H1 (cell line): Measurements from ENCODE around the gene LDB1. TPM values are rescaled to one million over a fixed set of nuclear protein-coding genes. Genes with fewer than 3 reads are reported as not detected.

Experiments
- CTCF ChIP-seq, 3 experiments: IDR thresholded peaks; 1 replicate in 2 of 3; 2 replicates in 1 of 3; pipeline versions ENCODE4 v1.5.1 to v1.6.1; 2011; ENCODE audit warnings: low read length in 3 of 3, mild to moderate bottlenecking in 3 of 3, inconsistent platforms in 2 of 3, low read depth in 1 of 3, moderate library complexity in 1 of 3; ENCODE audit not compliant: insufficient read depth in 1 of 3; ENCODE audit errors: control extremely low read depth in 1 of 3
- E2F6 ChIP-seq: IDR thresholded peaks from 2 replicates; pipeline ENCODE4 v1.6.1; 2012; ENCODE audit warnings: inconsistent platforms
- FOSL1 ChIP-seq: IDR thresholded peaks from 2 replicates; pipeline ENCODE4 v1.6.1; 2011; ENCODE audit warnings: mild to moderate bottlenecking, low read depth, low read length, moderate library complexity; ENCODE audit not compliant: insufficient read depth
- POLR2A ChIP-seq, 2 experiments: IDR thresholded peaks; 1 replicate in 1 of 2; 2 replicates in 1 of 2; pipeline ENCODE4 v1.6.1; 2011; ENCODE audit warnings: low read depth in 2 of 2, low read length in 2 of 2, mild to moderate bottlenecking in 2 of 2; ENCODE audit errors: control extremely low read depth in 1 of 2
- POU5F1 ChIP-seq: IDR thresholded peaks from 2 replicates; pipeline ENCODE4 v1.6.1; 2011; ENCODE audit warnings: low read depth, mild to moderate bottlenecking, low read length, moderate library complexity
- SP4 ChIP-seq: IDR thresholded peaks from 2 replicates; pipeline ENCODE4 v1.6.1; 2012; ENCODE audit warnings: low read length, inconsistent platforms
- TAF1 ChIP-seq: IDR thresholded peaks from 2 replicates; pipeline ENCODE4 v1.6.1; 2011; ENCODE audit warnings: mild to moderate bottlenecking, low read depth, low read length
- polyA plus RNA-seq, 7 experiments: library from polyadenylated mRNA; depleted of rRNA in 3 of 7; stranded (reverse) in 5 of 7; unstranded in 2 of 7; fragments of >200 nt in 5 of 7; fragments of 200-250 nt in 2 of 7; gene quantifications; 1 replicate in 5 of 7; 2 replicates in 1 of 7; 4 replicates in 1 of 7; pipeline versions ENCODE4 v1.2.1 to v1.2.3, GENCODE V29; 2011 to 2013; ENCODE audit warnings: missing spikeins in 2 of 7, mixed read lengths in 2 of 7
- total RNA-seq: library from RNA; stranded (reverse); fragmentation: NEBNext Ultra II Directional; extraction: Animal tissue kit (Norgen Biotek cat#: 25700); gene quantifications from 2 replicates; pipeline ENCODE4 v1.2.1, GENCODE V29; 2021

The LDB1 gene
- total and polyA plus RNA-seq, 2 of the 8 experiments (the other 6 are each of a cell fraction or from before 2014, with no cell fraction given), result 88.4 to 138 TPM

- TF ChIP-seq POLR2A (IDR thresholded peaks at IDR 0.05; ENCODE audit: control extremely low read depth in 1 of 2, low read depth in 2 of 2, low read length in 2 of 2) (no peak), FOSL1 (no peak), TAF1 (no peak), CTCF (IDR thresholded peaks at IDR 0.05; ENCODE audit: control extremely low read depth in 1 of 3, insufficient read depth in 1 of 3, low read depth in 1 of 3, low read length in 3 of 3) (no peak), E2F6 (no peak), SP4 (no peak), POU5F1 (no peak)
Observed at GRCh38 chr10:102109166-102110116, 10.7 kb downstream of the LDB1 start (continued).
